DOHH2 (cell line): Measurements from ENCODE around the gene REXO4.
"Not testable (repeated sequence)": the region's sequence is repeated elsewhere in the genome, so short reads cannot be mapped to it uniquely, and the experiment has no call there.

Experiments
- H3F3A ChIP-seq: fragments of 200-600 bp; sonication (generic), shearing (Covaris generic); 2 replicates; pipeline ENCODE4 v1.6.0; 2016; ENCODE audit warnings: antibody characterized with exemption, mild to moderate bottlenecking; ENCODE audit not compliant: control insufficient read depth, insufficient read depth
- H3K27ac ChIP-seq: fragments of 200-600 bp; sonication (generic); 2 replicates; pipeline ENCODE4 v1.5.1; 2014; ENCODE audit warnings: low read depth, mild to moderate bottlenecking, low read length, moderate library complexity
- H3K27me3 ChIP-seq: fragments of 200-600 bp; sonication (generic); 2 replicates; pipeline ENCODE4 v1.6.1; 2014; ENCODE audit warnings: mild to moderate bottlenecking, low read length, mixed read lengths; ENCODE audit not compliant: control insufficient read depth
- H3K36me3 ChIP-seq: fragments of 200-600 bp; sonication (generic); 2 replicates; pipeline ENCODE4 v1.6.1; 2014; ENCODE audit warnings: mild to moderate bottlenecking, low read length, moderate library complexity, mixed read lengths; ENCODE audit not compliant: control insufficient read depth
- H3K4me1 ChIP-seq: fragments of 200-600 bp; sonication (generic); 2 replicates; pipeline ENCODE4 v1.6.1; 2014; ENCODE audit warnings: mild to moderate bottlenecking, low read length, mixed read lengths; ENCODE audit not compliant: control insufficient read depth
- H3K4me2 ChIP-seq: fragments of 200-600 bp; sonication (generic); 2 replicates; pipeline ENCODE4 v1.6.0; 2014; ENCODE audit warnings: mild to moderate bottlenecking, low read length, moderate library complexity
- H3K4me3 ChIP-seq: fragments of 200-600 bp; sonication (generic); 2 replicates; pipeline ENCODE4 v1.5.1; 2014; ENCODE audit warnings: mild to moderate bottlenecking, low read length, mixed read lengths
- H3K79me2 ChIP-seq: fragments of 200-600 bp; sonication (generic); 2 replicates; pipeline ENCODE4 v1.6.1; 2014; ENCODE audit warnings: mild to moderate bottlenecking, low read length, mixed read lengths; ENCODE audit not compliant: control insufficient read depth
- H3K9me2 ChIP-seq: fragments of 200-600 bp; sonication (generic); replicated peaks from 2 replicates; pipeline ENCODE4 v1.6.1; 2014; ENCODE audit warnings: mild to moderate bottlenecking, low read length, mixed read lengths; ENCODE audit not compliant: control insufficient read depth
- H3K9me3 ChIP-seq: fragments of 200-600 bp; sonication (generic); 2 replicates; pipeline ENCODE4 v1.6.1; 2014; ENCODE audit warnings: antibody characterized with exemption, low read length, mixed read lengths; ENCODE audit not compliant: control insufficient read depth, insufficient read depth
- H4K20me1 ChIP-seq: fragments of 200-600 bp; sonication (generic); 2 replicates; pipeline ENCODE4 v1.6.0; 2014; ENCODE audit warnings: low read depth, mild to moderate bottlenecking, antibody characterized with exemption, low read length, moderate library complexity; ENCODE audit not compliant: control insufficient read depth, insufficient read depth
- CTCF ChIP-seq: fragments of 200-600 bp; sonication (generic); IDR thresholded peaks from one replicate; pipeline ENCODE4 v1.5.1; 2014; ENCODE audit warnings: antibody characterized with exemption, mild to moderate bottlenecking, low read depth, low read length; ENCODE audit not compliant: poor library complexity, severe bottlenecking
- EZH2phosphoT487 ChIP-seq: fragments of 200-600 bp; sonication (generic); IDR thresholded peaks from 2 replicates; pipeline ENCODE4 v1.6.1; 2017; ENCODE audit warnings: borderline replicate concordance, mild to moderate bottlenecking, antibody characterized with exemption, low read length, moderate library complexity, mixed read lengths

Gene REXO4

GRCh38 chr9:133454325-133454724 lies 36.5 kb upstream of the REXO4 start:
- Histone ChIP-seq H4K20me1 (no peaks in the 10 kb centered on the region), H3K4me2 (no peak overlapping the region), H3K36me3 (no peaks in the 10 kb centered on the region), H3K79me2 (no peaks in the 10 kb centered on the region), H3K27me3 (peaks cover 19% of the 10 kb centered on the region), H3K4me3 (no peak overlapping the region), H3K27ac (no peak overlapping the region), H3K4me1 (peaks cover 6% of the 10 kb centered on the region), H3K9me2 (no peaks in the 10 kb centered on the region), H3K9me3 (no peaks in the 10 kb centered on the region), H3F3A (no peaks in the 10 kb centered on the region)
- TF ChIP-seq CTCF: no peak

GRCh38 chr9:133453651-133454050 lies 35.8 kb upstream of the REXO4 start:
- TF ChIP-seq EZH2phosphoT487: no peak
- TF ChIP-seq CTCF: no peak
- Histone ChIP-seq H3K4me2 (no peak overlapping the region), H3K9me3 (no peaks in the 10 kb centered on the region)

GRCh38 chr9:133452562-133452961 lies 34.8 kb upstream of the REXO4 start:
- no peak for TF ChIP-seq CTCF
- TF ChIP-seq EZH2phosphoT487: no peak
- Histone ChIP-seq H3K79me2 (no peaks in the 10 kb centered on the region), H4K20me1 (no peaks in the 10 kb centered on the region), H3K9me3 (no peaks in the 10 kb centered on the region), H3K27me3 (peaks cover 12% of the 10 kb centered on the region), H3K4me1 (no peaks in the 10 kb centered on the region), H3K36me3 (no peaks in the 10 kb centered on the region), H3K4me3 (no peak overlapping the region), H3F3A (no peaks in the 10 kb centered on the region), H3K4me2 (no peak overlapping the region), H3K9me2 (no peaks in the 10 kb centered on the region), H3K27ac (no peak overlapping the region)

More at GRCh38 chr9:133453651-133454050, 35.8 kb upstream of the REXO4 start:
- Histone ChIP-seq H4K20me1 (no peaks in the 10 kb centered on the region), H3K27me3 (peaks cover 14% of the 10 kb centered on the region), H3K36me3 (no peaks in the 10 kb centered on the region), H3K4me1 (no peaks in the 10 kb centered on the region), H3K9me2 (no peaks in the 10 kb centered on the region), H3K79me2 (no peaks in the 10 kb centered on the region), H3K27ac (no peak overlapping the region), H3K4me3 (no peak overlapping the region), H3F3A (no peaks in the 10 kb centered on the region)

GRCh38 chr9:133451865-133452264 lies 34.1 kb upstream of the REXO4 start:
- H3K9me3 ChIP-seq, H3K4me2 ChIP-seq, H3K4me3 ChIP-seq, H3K4me1 ChIP-seq, H4K20me1 ChIP-seq, H3F3A ChIP-seq, H3K36me3 ChIP-seq, H3K9me2 ChIP-seq, H3K27ac ChIP-seq, H3K79me2 ChIP-seq: not testable (repeated sequence)
- peaks cover 12% of the 10 kb centered on the region for H3K27me3 ChIP-seq
